Measurements from ENCODE around the gene SSBP4. TPM values are rescaled to one million over a fixed set of nuclear protein-coding genes. Genes with fewer than 3 reads are reported as not detected.

Gene SSBP4
- total and polyA plus RNA-seq, 9 of the 15 experiments (the other 6 are each of a cell fraction or from before 2014, with no cell fraction given) = 1.1 to 189 (median 39.0) TPM

GRCh38 chr19:18433015-18433691, 14.0 kb downstream of the SSBP4 start (continued):
- TF ChIP-seq CBX1 (IDR thresholded peaks at IDR 0.05; ENCODE audit: low read depth) (peak; percentile 59; the same call in 1 of the 2 replicates), ZBTB11 (CRISPR knock-in tag; IDR thresholded peaks at IDR 0.05) (peak in 1 of 3 experiments; percentile 77; a peak in 2 of 6 replicates), ZNF586 (CRISPR knock-in tag; conservative IDR thresholded peaks at IDR 0.05) (no peak), NCOA1 (IDR thresholded peaks at IDR 0.05; ENCODE audit: low read depth) (no peak; the same call in 1 of the 2 replicates), CCNT2 (IDR thresholded peaks at IDR 0.05; ENCODE audit: borderline replicate concordance, extremely low read depth, insufficient read length, low read depth, low read length) (peak; percentile 56), MTA3 (IDR thresholded peaks at IDR 0.05; ENCODE audit: borderline replicate concordance) (peak; percentile 63; the same call in 1 of the 2 replicates), NONO (IDR thresholded peaks at IDR 0.05; ENCODE audit: low read depth in 2 of 2, low read length in 1 of 2) (peak in 1 of 2 experiments; percentile 16; a peak in 1 of 4 replicates), HDAC8 (tag; IDR thresholded peaks at IDR 0.05) (0 out of 2 replicates have a peak, but pooled peaks have one; percentile 36), KDM5B (IDR thresholded peaks at IDR 0.05; ENCODE audit: insufficient replicate concordance, low read depth, low read length) (peak; percentile 38), RUNX1 (IDR thresholded peaks at IDR 0.05; ENCODE audit: low read depth) (peak; percentile 11; the same call in 1 of the 2 replicates), NRF1 (conservative IDR thresholded peaks at IDR 0.05 in 1 of 2, IDR thresholded peaks at IDR 0.05 in 1 of 2) (peak in 1 of 2 experiments; percentile 25; a peak in 2 of 4 replicates), FUS (optimal IDR thresholded peaks at IDR 0.05; ENCODE audit: low read depth, low read length) (peak; percentile 87)
- TF ChIP-seq, protein P1, sequence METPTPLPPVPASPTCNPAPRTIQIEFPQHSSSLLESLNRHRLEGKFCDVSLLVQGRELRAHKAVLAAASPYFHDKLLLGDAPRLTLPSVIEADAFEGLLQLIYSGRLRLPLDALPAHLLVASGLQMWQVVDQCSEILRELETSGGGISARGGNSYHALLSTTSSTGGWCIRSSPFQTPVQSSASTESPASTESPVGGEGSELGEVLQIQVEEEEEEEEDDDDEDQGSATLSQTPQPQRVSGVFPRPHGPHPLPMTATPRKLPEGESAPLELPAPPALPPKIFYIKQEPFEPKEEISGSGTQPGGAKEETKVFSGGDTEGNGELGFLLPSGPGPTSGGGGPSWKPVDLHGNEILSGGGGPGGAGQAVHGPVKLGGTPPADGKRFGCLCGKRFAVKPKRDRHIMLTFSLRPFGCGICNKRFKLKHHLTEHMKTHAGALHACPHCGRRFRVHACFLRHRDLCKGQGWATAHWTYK (CRISPR knock-in tag; IDR thresholded peaks at IDR 0.05) = peak; percentile 11; the same call in 1 of the 2 replicates
- TF ChIP-seq, protein P2, sequence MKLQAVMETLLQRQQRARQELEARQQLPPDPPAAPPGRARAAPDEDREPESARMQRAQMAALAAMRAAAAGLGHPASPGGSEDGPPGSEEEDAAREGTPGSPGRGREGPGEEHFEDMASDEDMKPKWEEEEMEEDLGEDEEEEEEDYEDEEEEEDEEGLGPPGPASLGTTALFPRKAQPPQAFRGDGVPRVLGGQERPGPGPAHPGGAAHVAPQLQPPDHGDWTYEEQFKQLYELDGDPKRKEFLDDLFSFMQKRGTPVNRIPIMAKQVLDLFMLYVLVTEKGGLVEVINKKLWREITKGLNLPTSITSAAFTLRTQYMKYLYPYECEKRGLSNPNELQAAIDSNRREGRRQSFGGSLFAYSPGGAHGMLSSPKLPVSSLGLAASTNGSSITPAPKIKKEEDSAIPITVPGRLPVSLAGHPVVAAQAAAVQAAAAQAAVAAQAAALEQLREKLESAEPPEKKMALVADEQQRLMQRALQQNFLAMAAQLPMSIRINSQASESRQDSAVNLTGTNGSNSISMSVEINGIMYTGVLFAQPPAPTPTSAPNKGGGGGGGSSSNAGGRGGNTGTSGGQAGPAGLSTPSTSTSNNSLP (IDR thresholded peaks at IDR 0.05; ENCODE audit: borderline replicate concordance, low read depth, low read length) = no peak
- TF ChIP-seq, protein P3, sequence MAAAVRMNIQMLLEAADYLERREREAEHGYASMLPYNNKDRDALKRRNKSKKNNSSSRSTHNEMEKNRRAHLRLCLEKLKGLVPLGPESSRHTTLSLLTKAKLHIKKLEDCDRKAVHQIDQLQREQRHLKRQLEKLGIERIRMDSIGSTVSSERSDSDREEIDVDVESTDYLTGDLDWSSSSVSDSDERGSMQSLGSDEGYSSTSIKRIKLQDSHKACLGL (CRISPR knock-in tag; IDR thresholded peaks at IDR 0.05; ENCODE audit: borderline replicate concordance, poor library complexity, severe bottlenecking) = peak; percentile 25
- TF ChIP-seq, protein P4, sequence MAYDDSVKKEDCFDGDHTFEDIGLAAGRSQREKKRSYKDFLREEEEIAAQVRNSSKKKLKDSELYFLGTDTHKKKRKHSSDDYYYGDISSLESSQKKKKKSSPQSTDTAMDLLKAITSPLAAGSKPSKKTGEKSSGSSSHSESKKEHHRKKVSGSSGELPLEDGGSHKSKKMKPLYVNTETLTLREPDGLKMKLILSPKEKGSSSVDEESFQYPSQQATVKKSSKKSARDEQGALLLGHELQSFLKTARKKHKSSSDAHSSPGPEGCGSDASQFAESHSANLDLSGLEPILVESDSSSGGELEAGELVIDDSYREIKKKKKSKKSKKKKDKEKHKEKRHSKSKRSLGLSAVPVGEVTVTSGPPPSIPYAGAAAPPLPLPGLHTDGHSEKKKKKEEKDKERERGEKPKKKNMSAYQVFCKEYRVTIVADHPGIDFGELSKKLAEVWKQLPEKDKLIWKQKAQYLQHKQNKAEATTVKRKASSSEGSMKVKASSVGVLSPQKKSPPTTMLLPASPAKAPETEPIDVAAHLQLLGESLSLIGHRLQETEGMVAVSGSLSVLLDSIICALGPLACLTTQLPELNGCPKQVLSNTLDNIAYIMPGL (CRISPR knock-in tag; IDR thresholded peaks at IDR 0.05) = 0 out of 2 replicates have a peak, but pooled peaks have one; percentile 65

Data from K562 (cell line).